GM19043 (cell line): ENCODE data around the gene HS3ST5.
"Not testable (repeated sequence)": the region's sequence is repeated elsewhere in the genome, so short reads cannot be mapped to it uniquely, and the experiment has no call there.

Experiments used
- ATAC-seq: cut with Tn5 transposase; IDR thresholded peaks from one replicate; pipeline ENCODE4 v1.9.1; 2021; ENCODE audit warnings: low read depth; ENCODE audit not compliant: unreplicated experiment

HS3ST5 gene

DNA sequence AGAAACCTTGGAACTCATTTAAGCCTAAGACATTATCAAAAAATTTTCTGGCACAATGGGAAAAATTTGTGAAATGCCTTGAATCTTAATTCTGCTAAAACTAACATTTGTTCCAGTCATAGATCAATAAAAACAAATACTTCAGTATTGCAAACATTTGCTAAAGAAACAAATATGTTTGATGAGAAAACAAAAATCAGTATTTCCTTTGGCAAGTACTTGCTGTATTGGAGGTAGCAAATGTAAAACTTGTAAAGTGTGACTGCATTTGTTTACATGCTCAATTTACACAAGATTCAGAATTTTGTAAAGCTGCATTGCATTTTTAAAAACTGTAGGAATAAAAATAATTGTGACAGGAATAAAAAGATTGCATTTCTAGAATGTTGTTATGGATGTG, 183.1 kb downstream of the HS3ST5 start:
- no peak for ATAC-seq

DNA sequence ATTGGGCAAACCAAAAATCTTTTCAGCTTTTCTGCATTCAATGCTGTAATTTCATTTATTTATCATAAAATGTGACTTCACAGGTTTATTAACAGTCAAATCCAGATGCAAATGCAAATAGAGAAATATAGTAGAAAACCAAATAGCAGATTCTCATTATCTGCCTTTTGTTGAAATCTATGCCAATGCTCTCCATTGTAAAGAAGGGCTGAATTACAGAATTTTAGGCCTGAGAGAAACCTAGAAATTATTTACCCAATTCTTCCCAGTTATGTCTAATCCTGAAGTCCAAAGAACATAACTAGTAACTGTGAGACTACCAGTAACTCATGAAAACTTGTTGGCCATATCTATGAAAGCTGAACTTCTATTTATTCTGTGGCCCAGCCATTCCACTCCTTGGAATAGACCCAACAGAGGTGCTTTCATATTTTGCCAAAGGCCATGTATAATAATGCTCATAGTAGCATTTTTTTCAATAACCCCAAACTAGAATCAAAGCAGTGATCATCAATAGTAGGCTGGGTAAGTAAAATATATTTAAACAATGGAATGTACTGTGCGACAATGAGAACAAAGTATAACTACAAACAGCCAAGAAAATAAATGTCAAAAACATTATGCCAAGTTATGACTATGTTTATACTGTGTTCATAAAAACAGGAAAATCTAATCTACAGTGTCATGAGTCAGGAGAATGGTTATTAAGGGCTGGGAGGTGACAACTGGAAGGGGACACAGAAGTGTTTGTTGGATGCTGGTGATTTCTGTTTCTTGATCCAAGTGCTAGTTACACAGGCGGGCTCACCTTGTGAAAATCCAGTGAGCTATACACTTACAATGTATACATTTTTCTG, 183.8 kb downstream of the HS3ST5 start:
- no peak for ATAC-seq

DNA sequence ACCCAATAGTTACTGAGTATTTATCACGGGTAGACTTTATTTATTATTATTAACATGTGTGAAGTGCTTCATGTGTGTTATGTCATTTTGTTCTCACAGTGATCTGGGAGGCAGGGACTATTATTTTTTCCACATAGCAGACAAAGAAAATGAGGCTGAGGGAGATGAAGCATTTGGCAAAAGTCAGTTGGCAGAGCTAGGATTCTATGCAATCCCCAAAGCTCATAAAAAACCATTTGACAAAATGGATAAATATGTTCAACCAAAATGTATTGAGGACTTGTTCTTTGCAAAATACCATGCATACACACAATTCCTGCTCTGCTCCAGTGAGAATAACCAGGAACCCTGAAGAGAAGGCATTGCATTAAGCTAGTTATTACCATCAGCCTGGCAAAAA, 184.4 kb downstream of the HS3ST5 start:
- no peak for ATAC-seq

DNA sequence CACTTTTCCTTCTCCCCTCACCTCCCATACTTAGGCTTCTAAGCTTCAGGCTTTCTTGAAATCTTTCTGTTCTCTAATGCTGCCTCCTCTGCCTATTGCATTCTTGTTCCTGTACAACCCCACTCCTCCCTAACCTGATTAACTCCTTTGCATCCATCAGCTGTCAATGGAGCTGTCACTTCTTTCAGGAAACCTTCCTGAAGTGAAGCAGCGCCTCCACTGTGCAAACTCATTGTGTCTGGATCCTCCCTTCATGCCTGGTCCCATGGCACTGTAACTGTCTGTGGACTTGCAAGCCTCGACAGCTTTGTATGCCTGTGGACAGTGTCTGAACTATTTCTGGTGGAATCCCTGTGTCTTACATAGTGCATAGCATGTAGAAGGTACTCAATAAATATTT, 185.0 kb downstream of the HS3ST5 start:
- ATAC-seq, result no peak

DNA sequence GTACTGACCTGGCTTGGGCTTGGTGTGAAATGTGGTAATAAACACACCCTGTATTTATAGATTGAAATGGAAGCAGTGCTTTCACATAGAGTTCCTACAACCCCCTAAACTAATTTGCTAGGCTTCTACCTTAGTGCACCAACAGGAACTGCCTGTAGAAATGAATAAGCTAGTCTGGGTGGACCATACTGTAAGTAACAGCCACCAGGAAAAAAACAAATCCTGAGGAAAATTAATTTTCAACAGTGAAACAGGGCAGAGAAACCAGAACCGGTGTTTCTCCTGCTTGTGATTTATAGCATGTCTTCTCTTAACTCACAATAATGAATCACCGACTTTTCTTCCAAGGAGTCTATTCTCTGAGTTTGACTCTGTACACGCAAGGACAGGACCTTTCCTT, 187.1 kb downstream of the HS3ST5 start:
- no peak for ATAC-seq

DNA sequence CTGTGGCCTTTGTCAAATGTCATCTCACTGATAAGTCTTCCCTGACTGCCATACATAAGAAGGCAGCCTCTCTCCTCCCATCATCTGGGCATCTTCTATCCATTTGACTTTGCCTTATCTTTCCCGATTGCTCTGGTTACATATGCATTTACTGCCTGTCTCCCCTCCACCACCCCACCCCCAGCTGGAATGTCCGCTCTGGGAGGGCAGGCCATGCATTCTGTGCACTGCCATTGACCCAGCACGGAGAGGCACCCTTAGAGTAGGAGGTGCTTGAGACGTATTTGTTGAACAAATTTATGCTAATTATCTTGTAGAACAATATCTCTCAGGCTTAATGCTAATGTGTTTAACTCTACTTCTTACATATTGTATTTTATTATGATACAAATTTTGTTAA, 188.0 kb downstream of the HS3ST5 start:
- ATAC-seq, result no peak

- ATAC-seq, result no peak
These were observed 189.4 kb downstream of the HS3ST5 start for GRCh38 chr6:114153448-114153847.

- no peak for ATAC-seq
These were observed 191.6 kb downstream of the HS3ST5 start for GRCh38 chr6:114151064-114151690.

- ATAC-seq, result not testable (repeated sequence)
These were observed 193.6 kb downstream of the HS3ST5 start for GRCh38 chr6:114149182-114149581.

DNA sequence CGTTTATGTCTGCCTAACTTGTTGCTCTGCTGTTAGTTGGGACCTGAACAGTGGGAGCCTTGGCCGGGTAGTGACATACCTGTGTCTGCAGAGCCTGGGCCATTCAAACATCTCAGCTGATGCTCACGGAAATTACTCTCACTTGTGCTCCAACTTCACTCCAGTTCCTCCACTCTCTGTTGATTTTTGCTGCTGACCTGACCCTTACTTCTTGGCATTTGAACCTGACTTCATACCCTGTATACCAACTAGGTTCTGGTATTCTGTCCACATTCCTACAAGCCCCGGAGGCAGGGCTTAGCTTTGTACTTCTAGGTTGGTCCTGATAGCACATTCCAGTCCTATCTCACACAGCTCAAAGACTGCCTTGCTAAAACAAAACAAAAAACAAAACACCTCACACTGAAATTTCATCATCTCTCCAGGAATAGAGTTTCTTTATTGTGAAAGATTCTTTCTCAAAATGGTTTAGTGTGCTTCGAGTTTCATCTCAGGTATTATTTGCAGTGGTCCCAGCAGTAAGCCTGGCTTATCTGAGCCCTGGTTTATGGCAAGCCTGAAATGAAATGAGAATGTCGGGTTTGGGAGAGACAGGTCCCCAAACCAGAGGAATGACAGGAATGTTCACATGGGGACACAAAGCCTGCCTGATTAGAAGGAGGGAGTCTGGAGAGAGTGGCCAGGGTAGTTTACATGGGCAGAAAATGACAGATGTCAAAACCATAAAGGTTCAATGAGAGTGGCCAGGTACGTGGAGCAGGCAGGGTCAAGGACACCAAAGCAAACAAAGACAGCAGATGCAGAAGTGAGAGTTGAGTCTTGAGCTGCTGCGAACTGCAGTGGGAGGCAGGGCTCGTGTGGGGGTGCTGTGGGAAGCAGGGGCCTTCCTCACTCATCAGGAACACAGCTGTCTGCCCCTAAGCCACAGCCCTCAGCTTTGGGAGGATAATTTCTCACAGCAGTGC, 197.7 kb downstream of the HS3ST5 start:
- no peak for ATAC-seq

DNA sequence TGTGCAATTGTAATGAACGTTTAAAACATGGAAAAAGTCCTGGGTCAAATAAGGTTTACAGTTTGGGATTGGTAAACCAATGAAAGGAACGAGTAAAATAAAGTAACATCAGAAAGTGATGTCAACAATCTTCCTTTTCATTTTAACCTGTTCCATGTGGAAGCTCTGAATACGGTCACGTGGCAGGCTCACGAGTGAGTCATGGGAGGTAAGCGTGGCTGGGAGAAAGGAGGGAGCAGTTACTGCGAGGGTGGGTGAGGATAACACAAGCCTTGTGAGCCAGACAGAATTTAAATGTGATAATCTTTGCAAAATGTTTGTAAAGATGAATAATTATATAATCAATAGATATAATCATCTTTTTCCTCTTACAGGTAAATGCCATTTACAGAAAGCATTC, 200.6 kb downstream of the HS3ST5 start:
- no peak for ATAC-seq

- no peak for ATAC-seq
These were observed 202.4 kb downstream of the HS3ST5 start for GRCh38 chr6:114140416-114140815.

DNA sequence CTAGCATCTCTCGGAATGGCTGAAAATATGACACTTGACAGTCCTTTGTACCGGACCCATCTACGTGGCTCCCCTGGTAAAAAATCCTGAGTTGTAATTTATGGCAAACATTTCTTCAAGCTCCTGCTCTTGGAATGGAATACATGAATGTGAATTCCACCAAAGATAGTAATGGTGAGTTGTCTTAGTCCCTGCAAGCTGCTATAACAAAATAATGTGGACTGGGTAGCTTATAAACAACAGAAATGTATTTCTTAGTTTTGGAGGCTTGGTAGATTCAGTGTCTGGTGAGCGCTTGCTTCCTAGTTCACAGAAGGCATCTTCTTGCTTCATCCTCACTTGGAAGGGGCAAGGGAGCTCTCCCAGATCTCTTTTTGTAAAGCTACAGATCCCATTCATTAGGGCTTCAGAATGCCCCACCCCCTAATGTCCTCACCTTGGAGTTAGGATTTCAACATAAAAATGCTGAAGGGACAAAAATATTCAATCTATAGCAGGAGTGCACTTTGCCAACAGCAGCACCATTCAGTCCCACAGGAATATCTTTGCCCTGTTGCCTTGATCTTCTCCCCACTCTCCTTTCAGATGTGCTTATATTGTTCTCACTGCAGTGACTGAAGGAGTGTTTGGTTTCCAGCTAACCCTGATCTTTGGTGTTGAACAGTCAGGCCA, 204.1 kb downstream of the HS3ST5 start:
- no peak for ATAC-seq

- ATAC-seq, result no peak
These were observed 207.4 kb downstream of the HS3ST5 start for GRCh38 chr6:114135363-114135971.

DNA sequence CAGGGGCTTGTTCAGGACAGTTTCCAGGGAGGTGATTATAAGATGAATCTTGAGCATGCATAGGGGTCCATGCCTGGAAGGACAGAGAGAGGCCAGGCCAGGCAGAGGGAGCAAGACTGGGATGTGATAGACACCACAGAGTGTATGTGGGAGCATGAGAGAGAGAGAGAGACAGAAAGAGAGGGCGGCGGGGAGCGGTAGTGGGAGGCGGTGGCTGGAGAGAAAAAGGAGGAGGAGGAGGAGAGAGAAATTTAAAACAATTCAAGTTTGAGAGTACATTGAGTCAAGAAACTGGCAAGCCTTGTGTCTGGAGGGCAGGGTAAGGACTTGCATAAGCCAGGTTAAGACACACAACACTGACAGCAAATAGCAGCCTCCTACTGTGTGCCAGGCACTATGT, 209.0 kb downstream of the HS3ST5 start:
- no peak for ATAC-seq

DNA sequence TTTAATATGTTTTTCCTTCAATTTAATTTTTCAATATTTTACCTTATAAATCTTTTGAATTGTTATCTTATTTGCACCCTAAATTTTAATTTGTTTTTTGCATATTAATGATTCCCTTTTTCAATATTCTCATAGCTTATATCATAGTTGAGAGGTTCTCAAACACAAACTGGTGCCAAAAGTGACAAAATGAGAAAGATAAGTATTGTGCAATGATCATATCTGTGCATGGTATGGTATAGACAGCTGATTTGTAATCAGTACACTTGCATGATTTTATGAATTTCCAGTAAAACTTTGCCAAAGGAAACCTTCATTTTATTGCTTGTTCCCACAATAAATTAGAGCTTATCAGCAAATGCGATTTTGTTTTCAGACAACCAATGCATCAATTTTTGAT, 210.9 kb downstream of the HS3ST5 start:
- no peak for ATAC-seq

- no peak for ATAC-seq
These were observed 217.2 kb downstream of the HS3ST5 start for GRCh38 chr6:114125576-114125975.

GRCh38 chr6:114121913-114122662, 220.7 kb downstream of the HS3ST5 start:
- no peak for ATAC-seq

- no peak for ATAC-seq
These were observed 223.8 kb downstream of the HS3ST5 start for GRCh38 chr6:114119056-114119455.
